COR-L47 (cell line): ENCODE data around the gene SSC5D.
A peak's percentile ranks its signal among the peaks of the same experiment; 100 is the strongest.
"Not testable (repeated sequence)": the region's sequence is repeated elsewhere in the genome, so short reads cannot be mapped to it uniquely, and the experiment has no call there.

Experiments
- DNase-seq: peaks from one replicate; lab custom pipeline; 2025; lab: John Stamatoyannopoulos, UW

SSC5D gene

DNA sequence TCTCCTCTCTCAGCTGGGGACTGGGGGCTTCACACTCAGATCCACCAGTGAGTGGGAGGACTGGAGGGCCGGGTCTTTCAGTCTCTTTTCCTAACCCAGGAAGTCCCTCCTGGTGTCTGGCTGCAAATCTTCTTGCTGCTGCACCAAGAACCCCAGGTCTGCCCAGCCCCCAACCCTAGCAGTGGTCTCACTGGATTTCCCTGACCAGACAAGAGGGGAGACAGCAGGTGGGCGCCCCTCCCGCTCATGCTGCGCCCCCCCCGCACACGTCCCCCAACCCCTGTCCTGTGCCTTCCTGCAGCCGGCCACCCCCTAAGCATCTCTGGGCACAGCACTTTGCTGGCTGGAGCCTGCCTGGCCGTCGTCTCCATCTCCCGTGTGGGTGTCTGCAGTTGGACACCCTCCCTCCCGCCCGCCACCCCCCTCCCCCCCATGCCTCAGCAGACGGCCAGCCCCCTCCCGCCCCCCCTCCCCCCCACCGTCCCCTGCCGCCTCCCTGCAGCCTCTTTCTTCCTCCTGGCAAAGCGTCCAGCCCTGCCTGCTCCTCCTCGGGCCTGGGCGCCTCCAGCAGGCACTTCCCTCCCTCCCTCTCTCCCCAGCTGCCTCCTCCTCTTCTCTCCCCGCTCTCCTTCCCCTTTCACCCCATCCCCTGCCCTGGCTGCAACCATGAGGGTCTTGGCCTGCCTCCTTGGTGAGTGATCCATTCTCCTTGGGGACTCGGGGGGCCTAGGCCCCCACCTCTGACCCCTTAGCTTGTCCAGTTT lies at the start of gene SSC5D:
TSS of gene SSC5D (plus strand) at position 513 of the 764 bp plus-strand sequence. CDS start at position 667, 154 bp downstream.
- DNase-seq, result no peak

DNA sequence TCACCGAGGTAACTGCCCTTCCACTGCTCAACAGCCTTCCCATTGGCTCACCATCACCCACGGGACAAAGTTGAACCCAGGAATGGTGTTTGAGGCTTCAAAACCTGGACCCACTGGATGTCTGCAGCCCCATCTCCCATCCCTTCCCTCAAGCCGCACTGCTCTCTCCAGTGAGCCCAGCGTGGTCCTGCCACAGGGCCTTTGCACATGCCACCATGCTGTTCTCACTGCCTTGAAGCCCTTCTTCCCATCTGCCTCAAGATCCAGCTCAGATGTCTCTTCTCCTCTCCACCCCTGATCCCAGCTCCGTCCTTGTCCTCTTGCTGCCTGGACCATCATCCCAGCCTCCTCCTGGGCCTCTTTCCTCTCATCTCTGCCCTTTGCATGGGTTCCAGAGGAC lies 49.2 kb upstream of the SSC5D start:
- DNase-seq, result no peak

DNA sequence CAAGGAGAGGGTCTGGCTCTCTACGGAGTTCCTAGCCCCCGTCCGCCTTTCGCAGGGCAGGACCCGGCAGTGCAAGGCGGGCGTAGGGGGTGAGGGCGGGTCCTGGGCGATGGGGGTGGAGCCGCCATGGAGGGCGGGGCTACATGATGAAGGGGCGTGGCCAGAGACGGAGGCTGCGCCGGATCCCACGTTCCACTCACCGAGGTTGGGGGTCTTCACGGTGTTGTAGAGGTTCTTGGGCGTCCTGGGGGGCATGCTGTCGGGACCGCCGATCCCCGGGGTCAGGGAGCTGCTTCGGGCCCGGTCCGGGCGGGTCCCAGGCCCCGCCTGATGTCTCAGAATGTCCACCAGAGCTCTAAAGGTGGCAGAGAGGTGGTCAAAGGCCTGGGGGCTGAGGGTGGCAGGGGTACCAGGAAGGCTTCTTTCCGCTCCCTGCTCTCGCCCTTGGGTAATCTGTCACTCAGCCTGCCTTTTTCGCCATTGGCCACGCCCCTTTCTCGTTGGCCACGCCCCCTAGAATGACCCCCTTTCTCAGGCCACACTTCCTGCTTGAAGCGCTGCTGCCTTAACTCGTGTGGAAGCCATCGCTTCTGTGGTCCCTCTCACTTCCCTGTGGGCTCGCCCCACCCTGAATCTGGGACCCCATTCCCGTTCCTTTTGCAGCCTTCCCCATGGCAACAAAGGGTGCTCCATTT lies 47.7 kb upstream of the SSC5D start:
- no peak for DNase-seq

DNA sequence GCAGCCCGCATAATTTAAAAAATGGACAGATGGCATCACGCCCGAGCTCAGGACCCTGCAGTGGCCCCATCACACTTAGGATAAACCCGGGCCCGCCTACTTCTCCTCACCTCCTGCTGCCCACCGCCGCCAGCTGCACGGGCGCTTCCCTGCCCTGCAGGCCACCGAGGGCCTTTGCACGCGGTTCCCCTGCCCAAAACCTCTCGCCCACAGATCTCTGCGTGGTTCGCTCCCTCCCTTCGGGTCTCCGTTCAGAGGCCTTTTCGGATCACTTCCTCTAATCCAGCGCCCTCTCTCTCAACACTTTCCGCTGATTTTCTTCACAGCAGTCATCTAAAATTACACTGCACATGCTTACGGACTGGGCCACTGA lies 46.9 kb upstream of the SSC5D start:
- DNase-seq, result no peak

DNA sequence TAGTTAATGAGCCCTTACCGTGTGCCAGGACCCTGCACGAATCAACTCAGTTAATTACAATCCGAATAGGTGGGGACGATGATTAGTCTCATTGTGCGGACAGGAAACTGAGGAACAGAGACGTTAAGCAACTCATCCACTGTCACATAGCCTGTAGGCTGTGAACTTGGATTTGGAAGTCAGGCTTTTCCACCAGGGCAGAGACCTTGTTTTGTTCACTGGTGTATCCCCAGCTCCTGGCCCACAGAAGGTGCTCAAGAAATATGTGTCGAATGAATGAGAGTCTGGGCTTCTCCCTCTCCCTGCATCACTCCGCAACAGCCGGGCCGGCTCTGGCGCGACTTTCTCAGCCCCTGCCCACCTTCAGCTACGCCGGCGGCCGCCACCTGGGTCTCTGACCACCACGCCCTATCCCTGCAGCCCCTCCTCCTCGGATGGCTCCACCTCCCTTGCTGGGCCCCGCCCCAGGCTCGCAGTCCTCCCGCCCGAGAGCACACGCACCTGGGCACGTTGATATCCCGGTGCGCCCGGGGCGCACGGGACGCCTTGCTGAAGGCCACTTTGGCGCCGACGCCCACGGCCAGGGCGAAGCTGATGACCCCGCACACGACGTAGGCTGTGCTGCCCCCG lies 46.4 kb upstream of the SSC5D start:
- DNase-seq, result peak; percentile 58

DNA sequence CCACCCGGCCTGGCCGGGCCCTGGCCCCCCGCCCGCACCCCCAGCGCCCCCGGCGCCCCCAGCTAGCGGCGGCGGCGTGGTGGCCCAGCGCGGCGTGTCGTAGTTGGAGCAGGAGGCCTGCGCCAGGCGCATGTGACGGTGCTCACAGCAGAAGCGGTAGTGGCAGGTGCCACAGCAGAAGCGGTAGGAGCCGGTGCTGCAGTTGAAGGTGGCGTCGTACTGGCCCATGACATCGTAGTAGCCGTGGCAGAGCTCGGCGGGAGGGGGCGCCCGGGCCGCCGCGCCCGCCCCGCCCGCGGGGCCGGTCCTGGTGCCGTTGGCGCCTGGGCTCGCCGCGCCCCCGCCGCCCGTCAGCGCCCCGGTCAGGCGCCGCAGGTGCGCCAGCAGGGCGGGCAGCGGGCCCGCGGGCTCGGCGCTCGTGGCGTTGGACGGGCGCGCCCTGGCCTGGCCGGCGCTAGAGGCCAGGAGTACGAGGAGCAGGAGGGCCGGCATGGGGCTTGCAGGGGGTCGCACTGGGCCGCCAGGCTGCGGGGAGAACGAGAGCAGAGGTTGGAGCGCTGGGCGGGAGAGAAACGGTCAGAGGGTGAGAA lies 45.8 kb upstream of the SSC5D start:
- DNase-seq, result peak; percentile 35

DNA sequence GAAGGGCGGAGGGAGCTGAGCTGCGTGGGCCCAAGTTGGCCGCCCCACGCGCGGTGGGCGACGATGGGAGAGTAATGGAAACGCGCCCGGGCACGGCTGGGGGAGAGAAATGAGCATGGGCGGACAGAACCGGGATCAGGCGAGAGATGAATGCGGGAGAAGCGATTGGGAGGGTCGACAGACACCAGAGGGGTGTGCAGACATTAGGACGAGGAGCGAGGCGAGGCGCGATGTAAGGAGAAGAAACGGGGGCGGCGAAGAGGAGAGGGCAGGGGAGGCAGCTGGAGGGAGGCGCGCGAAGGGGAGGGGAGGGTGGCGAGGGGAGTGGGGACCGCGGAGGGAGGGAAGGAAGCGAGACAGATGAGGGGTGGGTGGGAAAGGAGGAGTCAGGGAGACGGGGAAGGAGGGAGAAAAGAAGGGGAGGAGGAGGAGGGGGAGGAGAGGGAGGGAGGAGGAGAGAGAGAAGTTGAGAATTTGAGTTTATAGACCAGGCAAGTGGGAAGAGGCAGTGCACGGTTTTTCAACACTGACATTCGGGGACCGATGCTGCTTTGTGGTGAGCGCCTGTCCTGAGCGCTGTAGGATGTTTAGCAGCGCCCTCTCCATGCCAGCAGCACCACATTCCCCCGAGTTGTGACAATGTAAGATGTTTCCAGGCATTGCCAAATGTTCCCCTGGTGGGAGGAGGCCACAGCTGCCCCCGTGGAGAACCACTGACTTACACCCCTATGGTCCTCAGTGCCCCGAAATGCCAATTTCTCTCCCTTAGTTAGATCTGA lies 45.0 kb upstream of the SSC5D start, which contains the start of gene SHISA7:
TSS of gene SHISA7 (minus strand) at position 256 of the 779 bp plus-strand sequence. CDS start 437 bp downstream, outside the sequence.
- peak; percentile 41 for DNase-seq

DNA sequence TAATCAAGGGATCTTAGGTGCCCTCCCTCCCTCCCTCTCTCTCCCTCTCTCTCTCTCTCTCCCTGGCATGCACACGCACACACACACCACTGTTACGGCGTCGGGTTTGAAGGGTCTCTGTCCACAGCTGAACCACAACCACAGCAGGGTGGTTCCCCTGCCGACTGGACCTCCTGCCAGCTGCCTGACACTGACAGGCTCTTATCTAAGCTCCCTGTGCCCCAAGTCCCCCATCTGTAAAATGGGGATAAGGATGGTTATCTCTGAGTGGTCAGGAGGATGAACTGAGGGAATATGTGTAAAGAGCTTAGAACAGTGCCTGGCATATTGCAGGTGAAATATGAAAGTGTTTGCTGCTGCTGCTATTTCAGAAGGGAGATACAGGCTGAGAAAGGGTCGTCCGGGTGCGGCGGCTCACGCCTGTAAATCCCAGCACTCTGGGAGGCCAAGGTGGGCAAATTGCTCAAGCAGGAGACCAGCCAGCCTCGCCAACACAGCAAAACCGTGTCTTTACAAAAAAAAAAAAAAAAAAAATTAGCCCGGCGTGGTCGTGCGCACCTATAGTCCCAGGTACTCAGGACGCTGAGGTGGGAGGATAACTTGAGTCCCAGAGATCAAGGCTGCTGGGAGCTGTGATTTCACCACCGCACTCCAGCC lies 44.3 kb upstream of the SSC5D start:
- no peak for DNase-seq

DNA sequence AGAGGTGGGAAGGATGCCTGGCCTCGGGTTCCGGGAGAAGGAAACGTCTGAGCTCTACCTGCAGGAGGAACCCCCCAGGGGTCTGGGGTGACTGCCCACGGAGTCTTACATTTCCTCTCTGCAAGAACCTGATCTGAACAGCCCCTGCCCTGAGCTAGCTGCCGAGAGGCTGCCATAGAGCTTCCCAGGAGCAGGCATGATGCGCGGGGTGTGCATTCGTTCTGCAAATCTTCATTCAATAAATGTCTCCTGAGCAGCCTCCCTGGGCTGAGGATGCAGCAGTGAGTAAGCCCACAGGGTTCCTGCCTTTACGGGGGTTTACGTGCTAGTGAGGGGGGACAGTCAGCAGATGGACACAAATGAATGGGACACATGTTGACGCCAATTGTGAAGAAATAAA lies 43.6 kb upstream of the SSC5D start:
- DNase-seq, result no peak

DNA sequence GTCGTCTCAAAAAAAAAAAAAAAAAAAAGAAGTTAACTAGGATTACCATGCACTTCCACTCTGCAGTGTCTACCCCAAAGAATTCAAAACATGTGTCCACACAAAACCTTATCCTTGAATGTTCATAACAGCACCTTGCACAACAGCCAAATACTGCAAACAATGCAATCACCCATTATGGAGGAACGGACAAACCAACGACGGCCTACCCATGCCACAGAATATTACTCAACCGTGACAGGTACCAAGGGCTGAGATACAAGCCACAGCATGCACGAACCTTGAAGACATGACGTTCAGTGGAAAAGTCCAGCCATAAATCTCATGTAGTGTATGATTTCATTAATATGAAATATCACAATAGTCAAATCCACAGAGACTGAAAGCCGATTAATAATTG lies 42.2 kb upstream of the SSC5D start:
- DNase-seq, result no peak

DNA sequence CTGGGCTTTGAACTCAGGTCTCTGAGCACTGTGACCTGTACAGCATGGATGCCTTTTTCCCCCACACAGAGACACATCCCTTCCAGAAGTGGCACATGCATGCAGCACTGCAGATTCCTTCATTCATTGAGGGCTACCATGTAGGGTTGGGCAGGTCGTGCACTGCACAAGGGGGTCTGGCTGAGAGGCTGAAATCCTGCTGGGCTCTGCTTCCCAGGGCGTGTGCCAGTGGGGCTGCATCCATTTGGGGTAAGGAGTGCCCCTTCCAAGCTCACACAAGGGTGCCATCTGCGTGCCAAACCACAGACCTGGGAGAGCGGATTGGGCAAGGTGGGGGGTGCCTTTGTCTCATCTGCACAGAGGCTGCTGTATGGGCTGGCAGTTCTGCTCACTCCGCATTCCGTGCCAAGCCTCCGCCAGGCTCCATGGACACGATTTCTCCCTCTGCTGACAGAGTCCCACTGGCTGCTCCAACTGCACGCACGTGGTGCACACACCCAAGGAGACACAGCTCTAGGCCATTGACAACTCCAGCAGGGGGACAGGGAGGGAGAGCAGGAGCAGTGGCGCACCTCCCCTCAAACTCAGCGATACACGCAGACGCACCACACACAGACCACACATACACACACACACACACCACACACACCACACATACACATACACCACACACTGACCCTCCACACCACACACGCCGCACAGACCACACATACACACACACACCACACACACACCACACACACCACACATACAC lies 40.6 kb upstream of the SSC5D start:
- DNase-seq, result peak; percentile 79

DNA sequence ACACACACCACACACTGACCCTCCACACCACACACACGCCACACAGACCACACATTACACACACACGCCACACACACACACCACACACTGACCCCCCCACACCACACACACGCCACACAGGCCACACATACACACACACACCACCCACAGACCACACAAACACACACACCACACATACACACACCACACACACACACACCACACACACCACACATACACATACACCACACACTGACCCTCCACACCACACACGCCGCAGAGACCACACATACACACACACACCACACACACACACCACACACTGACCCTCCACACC lies 40.1 kb upstream of the SSC5D start:
- DNase-seq, result not testable (repeated sequence)

DNA sequence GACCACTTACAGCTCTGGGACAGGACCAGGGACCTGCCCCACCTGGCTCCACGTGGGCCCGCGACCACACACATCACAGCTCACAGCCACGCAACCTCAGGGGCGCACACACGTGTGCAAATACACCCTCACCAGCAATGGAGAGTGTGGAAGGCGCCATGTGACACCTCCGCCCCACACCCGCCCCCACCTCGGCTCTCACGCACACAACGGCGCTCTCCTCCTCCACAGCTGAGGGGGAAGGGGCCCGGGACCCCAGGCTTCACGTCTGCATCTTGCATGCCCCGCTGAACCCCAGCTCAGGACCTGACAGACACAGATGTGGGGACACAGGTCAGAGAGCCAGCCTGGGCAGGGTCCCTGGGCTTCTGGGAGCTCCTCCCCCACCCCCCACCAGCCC lies 38.8 kb upstream of the SSC5D start:
- no peak for DNase-seq

DNA sequence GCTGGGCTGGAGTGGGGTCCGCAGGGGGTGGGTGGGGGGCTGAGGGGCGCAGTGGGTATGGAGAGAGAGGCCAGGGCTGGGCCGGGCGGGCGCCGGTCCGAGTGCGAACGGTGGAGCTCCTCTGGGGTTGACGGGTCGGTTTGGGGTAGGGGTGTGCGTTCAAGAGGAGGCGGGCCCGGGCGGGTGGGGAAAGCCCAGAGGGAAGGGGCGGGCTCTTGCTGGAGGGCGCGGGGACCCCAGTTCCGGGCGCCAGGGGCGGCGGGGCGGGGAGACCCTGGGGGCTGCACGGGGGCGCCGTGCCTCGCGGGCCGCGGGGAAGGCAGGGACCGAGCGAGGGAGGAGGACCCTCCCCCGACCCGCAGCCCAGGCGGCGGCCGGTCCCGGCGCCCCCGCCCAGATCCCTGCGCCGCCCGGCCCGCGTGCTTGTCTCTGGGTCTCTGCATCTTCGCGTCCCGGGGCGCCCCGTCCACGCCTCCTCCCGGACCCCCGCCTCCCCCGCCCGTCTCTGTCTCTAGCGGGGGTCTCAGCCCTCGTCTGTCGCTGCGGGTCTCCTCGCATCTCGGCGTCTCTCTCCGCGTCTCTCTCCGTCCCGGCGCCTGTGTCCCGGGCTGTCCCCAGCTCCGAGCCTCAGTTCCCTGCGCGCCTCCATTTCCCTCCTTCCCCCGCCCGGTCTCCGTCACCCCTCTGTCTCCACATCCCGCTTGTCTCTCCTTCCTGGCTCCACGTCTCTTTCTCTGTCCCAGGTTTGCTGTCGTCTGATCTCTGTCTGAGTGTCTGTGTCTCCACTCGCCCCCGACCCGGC lies 36.9 kb upstream of the SSC5D start:
- DNase-seq, result no peak

DNA sequence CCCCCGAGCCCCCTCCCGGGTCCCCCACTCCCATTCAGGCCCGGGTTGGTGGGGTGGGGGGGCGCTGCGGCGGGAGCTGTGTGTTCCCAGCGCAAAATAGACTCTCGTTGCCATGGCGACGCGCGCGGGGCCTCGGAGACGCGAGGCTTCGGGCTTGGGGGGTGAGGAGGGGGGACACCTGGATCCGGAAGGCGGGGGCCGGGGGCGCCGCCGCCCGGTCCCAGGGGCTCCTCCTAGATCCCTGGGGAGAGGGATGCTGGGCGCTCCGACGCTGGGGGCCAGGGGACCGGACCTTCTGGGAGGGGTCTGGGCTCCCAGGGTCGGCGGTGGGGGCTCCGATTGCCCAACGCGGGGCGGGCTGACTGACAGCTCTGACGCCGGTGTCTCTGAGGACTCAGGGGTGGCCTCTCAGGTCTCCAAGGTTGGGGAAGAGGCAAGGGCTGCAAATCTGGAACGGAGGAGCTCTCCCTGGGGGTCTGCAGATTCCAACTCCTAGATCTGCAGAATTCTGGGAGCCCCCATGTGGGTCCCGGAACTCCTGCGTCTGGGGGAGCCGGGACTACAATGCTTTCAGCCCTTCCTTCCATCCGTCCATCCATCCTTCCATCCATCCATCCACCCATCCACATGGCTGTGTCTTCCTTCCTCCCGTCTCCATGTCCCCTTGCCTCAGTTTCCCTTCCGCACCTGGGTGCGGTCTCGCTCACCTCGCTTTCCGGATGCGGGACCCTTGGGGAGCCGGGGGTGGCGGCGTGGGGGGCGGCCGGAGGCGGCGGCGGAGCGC lies 36.1 kb upstream of the SSC5D start:
- DNase-seq, result peak; percentile 67

DNA sequence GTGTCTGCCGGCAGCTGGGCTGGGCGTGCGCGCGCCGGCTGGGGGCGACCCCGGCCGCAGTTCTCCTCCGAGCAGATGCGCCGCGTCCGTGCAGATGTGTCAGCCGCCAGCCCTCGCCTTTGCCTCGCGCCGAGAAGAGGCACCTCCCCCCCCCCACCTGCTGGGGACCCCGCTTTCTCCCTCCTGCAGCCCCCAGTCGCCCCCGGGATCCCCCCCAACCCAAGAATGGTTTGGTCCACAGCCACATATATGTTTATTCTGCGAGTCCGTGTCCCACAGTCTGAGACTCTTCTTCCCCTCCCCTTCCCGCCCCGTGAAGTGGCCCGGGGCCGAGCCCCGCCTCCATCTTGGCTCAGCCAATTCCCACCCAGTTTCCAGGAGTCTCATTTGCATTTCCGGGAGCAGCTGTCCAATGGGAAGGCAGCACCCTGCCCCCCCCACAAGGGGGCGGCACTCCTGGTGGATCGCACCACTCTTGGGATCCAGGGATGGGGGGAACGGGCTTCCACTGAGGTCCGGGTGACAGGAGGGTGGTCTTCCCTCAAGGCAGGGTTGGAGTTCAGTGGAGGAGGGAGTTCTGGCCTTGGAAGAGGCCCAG lies 35.4 kb upstream of the SSC5D start:
- DNase-seq, result peak; percentile 90

DNA sequence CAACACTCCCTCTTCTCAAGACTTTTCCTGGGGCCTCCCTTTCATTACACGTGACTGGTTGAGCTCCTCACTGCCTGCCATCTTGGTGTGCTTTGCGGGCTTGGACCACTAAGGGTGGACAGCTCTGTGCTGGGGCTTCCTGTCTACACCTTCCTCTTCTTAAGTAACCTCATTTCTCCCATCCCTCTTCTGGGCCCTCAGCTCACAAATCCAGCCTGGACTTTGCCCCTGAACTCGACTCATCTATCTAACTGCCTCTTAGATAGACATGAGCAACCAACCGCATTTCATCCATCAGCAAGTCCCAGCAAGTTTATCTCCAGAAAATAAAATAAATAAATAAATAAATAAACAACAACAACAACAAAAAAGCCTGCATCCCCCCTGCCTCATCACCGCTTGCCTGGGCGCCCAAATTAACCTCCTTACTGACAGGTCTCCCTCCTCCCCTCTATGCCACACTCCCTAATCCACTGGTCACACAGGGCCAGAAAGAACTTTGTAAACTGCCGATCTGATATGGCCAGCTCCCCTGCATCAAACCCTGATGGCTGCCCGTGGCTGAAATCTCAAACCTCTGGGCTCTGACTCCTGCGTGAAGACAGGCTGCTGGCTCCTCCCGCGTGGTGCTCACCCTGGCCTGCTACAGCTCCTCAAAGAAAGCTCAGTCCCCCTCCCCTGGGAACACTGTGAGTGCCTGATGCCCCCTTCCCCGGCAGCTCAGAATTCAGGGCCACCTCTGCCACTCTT lies 34.5 kb upstream of the SSC5D start:
- DNase-seq, result no peak

DNA sequence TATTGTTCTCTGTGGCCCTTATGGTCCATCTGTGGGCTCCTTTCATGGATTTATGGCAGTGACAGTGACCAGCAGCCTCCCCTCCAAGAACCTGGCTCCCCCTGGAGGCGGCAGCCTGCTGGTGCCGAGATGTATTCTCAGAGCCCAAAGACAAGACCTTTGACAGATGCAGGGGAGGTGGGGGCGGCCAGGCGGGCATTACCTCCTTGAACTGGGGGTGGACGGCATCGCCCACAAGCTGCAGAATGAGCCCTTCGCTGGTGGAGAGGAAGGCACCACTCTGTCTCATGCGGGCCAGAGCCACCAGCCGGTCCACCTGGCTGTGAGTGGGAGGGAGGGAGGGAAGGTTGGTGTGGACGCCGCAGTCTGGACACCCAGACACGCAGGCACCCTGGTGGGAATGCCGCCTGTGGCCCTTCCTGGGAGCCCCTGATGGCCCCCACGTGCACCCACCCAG lies 33.4 kb upstream of the SSC5D start:
- DNase-seq, result peak; percentile 31
